Mononuclear cell (primary cell): Measurements from ENCODE around the gene TP63. TPM values are rescaled to one million over a fixed set of nuclear protein-coding genes. Genes with fewer than 3 reads are reported as not detected.
"Not testable (repeated sequence)": the region's sequence is repeated elsewhere in the genome, so short reads cannot be mapped to it uniquely, and the experiment has no call there.

ENCODE experiments used
- H3K27me3 ChIP-seq: 2 replicates; pipeline ENCODE4 v1.6.0; 2011; ENCODE audit warnings: low read length, control low read depth; ENCODE audit not compliant: insufficient read depth
- H3K4me1 ChIP-seq: 2 replicates; pipeline ENCODE4 v1.5.1; 2011; ENCODE audit warnings: mild to moderate bottlenecking, low read length, control low read depth; ENCODE audit not compliant: insufficient read depth
- H3K4me3 ChIP-seq: 2 replicates; pipeline ENCODE4 v1.5.1; 2011; ENCODE audit warnings: mild to moderate bottlenecking, low read length, moderate library complexity
- H3K9me3 ChIP-seq: 2 replicates; pipeline ENCODE4 v1.5.1; 2011; ENCODE audit warnings: low read depth, mild to moderate bottlenecking, control low read depth, low read length
- total RNA-seq: library from RNA; depleted of rRNA; stranded (reverse); fragments of >200 nt; gene quantifications from one replicate; pipeline ENCODE4 v1.2.3, GENCODE V29; 2012

Gene TP63
- total RNA-seq, 1 donor, result 0.21 TPM

GRCh38 chr3:189748046-189748445 is 116.9 kb downstream of the TP63 start:
- H3K9me3 ChIP-seq, result peaks cover 7% of the 10 kb centered on the region
- H3K4me1 ChIP-seq, result no peaks in the 10 kb centered on the region
- no peak overlapping the region for H3K4me3 ChIP-seq
- no peaks in the 10 kb centered on the region for H3K27me3 ChIP-seq

GRCh38 chr3:189750972-189751371 is 119.8 kb downstream of the TP63 start:
- not testable (repeated sequence) for H3K27me3 ChIP-seq, H3K4me1 ChIP-seq, H3K9me3 ChIP-seq, H3K4me3 ChIP-seq

GRCh38 chr3:189754356-189754755 is 123.2 kb downstream of the TP63 start:
- Histone ChIP-seq H3K4me1 (no peaks in the 10 kb centered on the region), H3K4me3 (no peak overlapping the region), H3K9me3 (no peaks in the 10 kb centered on the region), H3K27me3 (no peaks in the 10 kb centered on the region)

- no peak overlapping the region for H3K4me3 ChIP-seq
- H3K4me1 ChIP-seq, result no peaks in the 10 kb centered on the region
Observed at GRCh38 chr3:189756582-189757078, 125.4 kb downstream of the TP63 start.

GRCh38 chr3:189758186-189758585 is 127.0 kb downstream of the TP63 start:
- H3K9me3 ChIP-seq, result no peaks in the 10 kb centered on the region
- H3K27me3 ChIP-seq, result no peaks in the 10 kb centered on the region
- H3K4me1 ChIP-seq, result no peaks in the 10 kb centered on the region
- no peak overlapping the region for H3K4me3 ChIP-seq

More at GRCh38 chr3:189756582-189757078, 125.4 kb downstream of the TP63 start:
- Histone ChIP-seq H3K9me3 (no peaks in the 10 kb centered on the region), H3K27me3 (no peaks in the 10 kb centered on the region)

- no peak overlapping the region for H3K4me3 ChIP-seq
- no peaks in the 10 kb centered on the region for H3K4me1 ChIP-seq
- H3K27me3 ChIP-seq, result no peaks in the 10 kb centered on the region
- no peaks in the 10 kb centered on the region for H3K9me3 ChIP-seq
Observed at GRCh38 chr3:189766416-189766815, 135.2 kb downstream of the TP63 start.

- H3K27me3 ChIP-seq, result no peaks in the 10 kb centered on the region
- no peak overlapping the region for H3K4me3 ChIP-seq
- H3K9me3 ChIP-seq, result no peaks in the 10 kb centered on the region
- no peaks in the 10 kb centered on the region for H3K4me1 ChIP-seq
Observed at GRCh38 chr3:189771842-189772450, 140.8 kb downstream of the TP63 start.

- H3K4me3 ChIP-seq, result no peak overlapping the region
- H3K4me1 ChIP-seq, result no peaks in the 10 kb centered on the region
- no peaks in the 10 kb centered on the region for H3K9me3 ChIP-seq
- no peaks in the 10 kb centered on the region for H3K27me3 ChIP-seq
Observed at GRCh38 chr3:189772584-189772983, 141.4 kb downstream of the TP63 start.

GRCh38 chr3:189773056-189773455 is 141.9 kb downstream of the TP63 start:
- Histone ChIP-seq H3K4me1 (no peaks in the 10 kb centered on the region), H3K27me3 (no peaks in the 10 kb centered on the region), H3K9me3 (no peaks in the 10 kb centered on the region), H3K4me3 (no peak overlapping the region)

- H3K4me3 ChIP-seq, result no peak overlapping the region
- H3K4me1 ChIP-seq, result no peaks in the 10 kb centered on the region
- no peaks in the 10 kb centered on the region for H3K27me3 ChIP-seq
- no peaks in the 10 kb centered on the region for H3K9me3 ChIP-seq
Observed at GRCh38 chr3:189776149-189776824, 145.1 kb downstream of the TP63 start.

- no peaks in the 10 kb centered on the region for H3K9me3 ChIP-seq
- H3K27me3 ChIP-seq, result no peaks in the 10 kb centered on the region
- H3K4me1 ChIP-seq, result no peaks in the 10 kb centered on the region
- H3K4me3 ChIP-seq, result no peak overlapping the region
Observed at GRCh38 chr3:189778340-189778950, 147.3 kb downstream of the TP63 start.

GRCh38 chr3:189779166-189779565 is 148.0 kb downstream of the TP63 start:
- Histone ChIP-seq H3K4me1 (no peaks in the 10 kb centered on the region), H3K27me3 (no peaks in the 10 kb centered on the region), H3K9me3 (no peaks in the 10 kb centered on the region), H3K4me3 (no peak overlapping the region)

GRCh38 chr3:189780546-189781270 is 149.5 kb downstream of the TP63 start:
- Histone ChIP-seq H3K4me1 (no peaks in the 10 kb centered on the region), H3K27me3 (no peaks in the 10 kb centered on the region), H3K9me3 (no peaks in the 10 kb centered on the region), H3K4me3 (no peak overlapping the region)

- H3K27me3 ChIP-seq, result no peaks in the 10 kb centered on the region
- H3K4me3 ChIP-seq, result no peak overlapping the region
- H3K9me3 ChIP-seq, result no peaks in the 10 kb centered on the region
- H3K4me1 ChIP-seq, result no peaks in the 10 kb centered on the region
Observed at GRCh38 chr3:189781415-189781814, 150.2 kb downstream of the TP63 start.

GRCh38 chr3:189786479-189787064 is 155.4 kb downstream of the TP63 start:
- H3K9me3 ChIP-seq, result no peaks in the 10 kb centered on the region
- H3K4me3 ChIP-seq, result no peak overlapping the region

More at GRCh38 chr3:189786479-189787064, 155.4 kb downstream of the TP63 start:
- H3K4me1 ChIP-seq, result no peaks in the 10 kb centered on the region
- no peaks in the 10 kb centered on the region for H3K27me3 ChIP-seq
